Activated CD4-positive, alpha-beta T cell treated with anti-CD3 and anti-CD28 coated beads for 36 hours (primary cell): ENCODE results near the gene GPR87. TPM values are rescaled to one million over a fixed set of nuclear protein-coding genes. Genes with fewer than 3 reads are reported as not detected.

Source experiments
- ATAC-seq: fragments of 200-7000 bp; cut with Tn5 transposase; one replicate; pipeline ENCODE4 v1.10.0; 2021; ENCODE audit warnings: mild to moderate bottlenecking, moderate library complexity
- CTCF ChIA-PET: fragments of 350-600 bp; sonication (Branson Sonifier 250); formaldehyde crosslinking; loops from one replicate; lab custom pipeline; 2021; ENCODE audit warnings: antibody characterized with exemption; lab: Charles Lee
- POLR2A ChIA-PET: fragments of 350-600 bp; sonication (Branson Sonifier 250); formaldehyde crosslinking; loops from one replicate; lab custom pipeline; 2021; ENCODE audit warnings: antibody characterized with exemption, inconsistent platforms; lab: Charles Lee
- DNase-seq: peaks from one replicate; pipeline ENCODE4 v3.0.0-alpha.2; 2020
- H3K27ac Mint-ChIP-seq: one replicate; pipeline ENCODE4 v1.8.0; 2021; ENCODE audit warnings: mixed read lengths
- H3K27me3 Mint-ChIP-seq: one replicate; pipeline ENCODE4 v1.8.0; 2021; ENCODE audit warnings: mixed read lengths
- H3K36me3 Mint-ChIP-seq: one replicate; pipeline ENCODE4 v1.8.0; 2021; ENCODE audit warnings: low read depth, mixed read lengths
- H3K4me1 Mint-ChIP-seq: one replicate; pipeline ENCODE4 v1.8.0; 2021; ENCODE audit warnings: mixed read lengths
- H3K4me3 Mint-ChIP-seq: one replicate; pipeline ENCODE4 v1.8.0; 2021; ENCODE audit warnings: mild to moderate bottlenecking, moderate library complexity, mixed read lengths
- H3K9me3 Mint-ChIP-seq: one replicate; pipeline ENCODE4 v1.8.0; 2021; ENCODE audit warnings: low read depth, mixed read lengths
- intact Hi-C, 2 experiments: fragments of 100-400 bp; cut with DNase I in 1 of 2; cut with micrococcal nuclease in 1 of 2; formaldehyde crosslinking; loops; one replicate each; pipeline versions ENCODE4 v1.14.2 to v1.15.1; 2022 to 2024; cut with DNase I, micrococcal nuclease
- total RNA-seq, 2 experiments: library from RNA; stranded (reverse); gene quantifications; one replicate each; pipeline ENCODE4 v1.2.3, GENCODE V29; 2021

GPR87 gene
- total RNA-seq, 2 experiments from 2014 or later = 2.3 to 2.5 TPM

DNA sequence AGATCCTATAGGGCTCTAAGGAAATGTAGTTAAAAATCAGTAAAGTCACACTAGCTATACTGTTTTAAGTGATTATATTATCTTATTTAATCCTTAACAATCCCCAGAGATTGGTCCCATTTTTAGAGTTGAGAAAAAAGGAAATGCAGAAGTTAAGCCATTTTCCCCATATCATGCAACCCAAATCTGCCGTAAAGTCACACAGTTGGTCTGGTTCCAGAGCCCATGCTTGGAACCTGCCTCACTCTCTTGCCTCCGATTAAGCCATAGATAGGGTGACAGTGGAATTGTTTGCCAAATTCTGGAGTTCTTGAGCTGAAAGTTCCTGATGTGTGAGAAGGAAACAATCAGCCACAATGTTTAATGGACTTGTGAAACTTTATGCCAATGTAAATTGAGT lies 15.1 kb upstream of the GPR87 start:
- ChIA-PET POLR2A (no interaction called here), CTCF (interaction anchor here (1.1 to 1.3 kb wide), 2 partner anchors 9 to 49 kb away, joined by 3 to 4 read pairs; no protein-coding TSS in a partner anchor)
- Mint-ChIP-seq H3K36me3 (no peaks in the 10 kb centered on the region), H3K27ac (no peak overlapping the region), H3K27me3 (peaks cover 8% of the 10 kb centered on the region), H3K9me3 (no peaks in the 10 kb centered on the region), H3K4me3 (no peak overlapping the region), H3K4me1 (peaks cover 9% of the 10 kb centered on the region)
- DNase-seq = no peak
- intact Hi-C loops = no loop called here
- ATAC-seq = no peak

DNA sequence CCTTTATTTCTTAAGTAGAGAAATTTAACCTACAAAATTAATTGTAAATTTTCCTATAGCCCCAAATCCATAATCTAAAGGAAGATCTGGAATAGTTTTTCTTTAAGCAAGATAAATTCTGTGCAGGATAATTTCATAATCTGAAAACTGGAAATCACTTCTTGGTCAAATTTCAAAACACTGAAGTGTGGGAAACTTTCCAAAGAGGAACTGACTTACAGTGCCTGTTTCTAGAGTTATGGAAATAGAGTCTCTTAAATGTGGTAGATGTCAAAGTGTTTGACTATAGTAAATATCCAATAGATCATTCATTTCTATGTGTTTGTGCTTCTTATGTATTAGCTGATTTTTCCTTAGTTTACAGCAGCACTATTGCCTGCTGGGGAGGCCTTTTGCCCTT lies 14.3 kb upstream of the GPR87 start:
- ChIA-PET CTCF (interaction anchor here (1.1 kb wide), 1 partner anchor 48 kb away, joined by 3 read pairs; no protein-coding TSS in a partner anchor), POLR2A (no interaction called here)
- H3K4me3 Mint-ChIP-seq = no peak overlapping the region
- no peaks in the 10 kb centered on the region for H3K36me3 Mint-ChIP-seq
- ATAC-seq = no peak
- H3K4me1 Mint-ChIP-seq = peaks cover 9% of the 10 kb centered on the region
- intact Hi-C loops = no loop called here
- H3K27ac Mint-ChIP-seq = no peak overlapping the region
- peaks cover 11% of the 10 kb centered on the region for H3K27me3 Mint-ChIP-seq
- DNase-seq = no peak
- H3K9me3 Mint-ChIP-seq = no peaks in the 10 kb centered on the region

DNA sequence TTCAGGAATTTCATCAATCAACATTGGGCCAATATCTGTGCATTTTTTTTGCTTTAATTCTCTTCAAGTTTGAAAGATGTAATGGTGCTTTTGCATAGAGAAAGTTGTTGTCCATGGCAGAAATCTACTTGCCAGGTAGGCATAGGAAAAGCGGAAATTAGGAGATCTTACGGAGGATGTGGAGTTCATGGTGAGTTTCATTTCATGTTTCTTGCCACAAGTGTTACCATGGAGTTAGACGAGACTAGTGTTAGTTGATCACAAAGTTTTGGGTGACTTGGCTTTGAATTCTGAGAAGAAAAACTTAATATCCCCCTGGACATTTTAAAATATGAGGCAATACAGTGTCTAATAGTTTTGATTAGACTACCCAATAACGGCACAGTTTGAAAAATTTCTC lies 13.8 kb upstream of the GPR87 start:
- DNase-seq (no peak), ATAC-seq (no peak)
- H3K9me3 Mint-ChIP-seq = no peaks in the 10 kb centered on the region
- CTCF ChIA-PET = no interaction called here
- no peaks in the 10 kb centered on the region for H3K36me3 Mint-ChIP-seq
- H3K4me3 Mint-ChIP-seq = no peak overlapping the region
- peaks cover 9% of the 10 kb centered on the region for H3K4me1 Mint-ChIP-seq
- H3K27me3 Mint-ChIP-seq = peaks cover 11% of the 10 kb centered on the region
- no peak overlapping the region for H3K27ac Mint-ChIP-seq
- intact Hi-C loops = no loop called here
- POLR2A ChIA-PET = no interaction called here

DNA sequence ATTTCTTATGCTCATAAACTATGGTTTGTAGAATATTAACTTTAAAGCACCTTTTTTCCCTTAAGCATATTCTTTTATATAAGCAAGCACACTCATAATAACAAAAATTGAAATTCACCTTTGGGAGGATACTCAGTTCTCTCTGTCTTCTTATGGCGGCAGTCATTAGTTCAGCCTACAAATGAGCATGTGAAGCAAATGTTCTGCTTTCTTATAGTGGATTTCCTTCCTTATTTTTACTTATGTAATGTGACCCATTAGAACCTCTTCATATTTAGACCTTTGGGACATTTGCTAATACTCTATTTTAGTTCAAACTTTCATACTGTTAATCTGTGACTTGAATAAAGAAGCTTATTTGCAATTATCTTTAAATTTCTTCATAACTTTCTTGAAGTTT lies 12.7 kb upstream of the GPR87 start, which contains the start of gene P2RY13:
Gene P2RY13 (minus strand): TSS at position 187 of the 400 bp plus-strand sequence. CDS start 21 bp downstream, at position 166.
- Mint-ChIP-seq H3K9me3 (no peaks in the 10 kb centered on the region), H3K36me3 (no peaks in the 10 kb centered on the region), H3K4me1 (peaks cover 10% of the 10 kb centered on the region), H3K27ac (peak within 1 kb of the TSS; percentile 40), H3K27me3 (peaks cover 11% of the 10 kb centered on the region), H3K4me3 (peak within 1 kb of the TSS; percentile 26)
- ATAC-seq = no peak
- DNase-seq = no peak
- ChIA-PET POLR2A (no interaction called here), CTCF (interaction anchor here (2.0 to 2.1 kb wide), 3 partner anchors 24 to 589 kb away, joined by 5 to 17 read pairs (median 15); no protein-coding TSS in a partner anchor)
- intact Hi-C loops = loop anchor here in 1 of 2 experiments (2.0 to 5.0 kb wide), 2 partner anchors 102 to 161 kb away; no protein-coding TSS in a partner anchor

DNA sequence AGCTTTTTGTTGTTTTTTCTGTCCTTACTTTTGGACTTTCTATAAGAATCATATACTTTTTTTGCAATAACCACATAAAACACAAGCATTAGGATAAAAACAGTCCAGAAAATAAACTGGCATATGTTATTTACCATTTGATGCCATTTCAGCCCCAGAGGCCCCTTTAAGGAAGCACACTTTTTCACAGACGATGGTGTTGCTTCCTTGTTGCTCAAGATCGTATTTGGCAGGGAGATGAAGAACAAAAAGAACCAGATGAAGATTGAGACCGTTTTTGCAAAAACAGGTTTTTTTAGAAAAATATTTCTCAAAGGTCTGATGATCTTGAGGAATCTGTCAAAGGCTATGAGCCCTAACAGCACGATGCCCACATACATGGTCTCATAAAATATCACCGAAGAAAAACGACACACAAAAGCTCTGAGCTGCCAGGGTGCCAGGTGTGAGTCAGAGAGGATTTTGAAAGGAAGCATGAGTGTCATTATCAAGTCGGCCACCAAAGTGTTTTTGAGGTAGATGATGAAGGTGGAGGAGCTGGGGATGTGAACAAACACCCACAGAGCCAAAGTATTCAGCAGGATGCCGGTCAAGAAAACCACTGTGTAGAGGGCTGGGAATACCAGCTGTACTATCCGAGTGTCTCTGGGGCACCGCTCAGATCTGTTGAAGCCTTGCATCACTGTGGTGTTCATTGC lies 11.8 kb upstream of the GPR87 start:
- Mint-ChIP-seq H3K4me3 (peak overlapping the region; percentile 26), H3K9me3 (no peaks in the 10 kb centered on the region), H3K27me3 (peaks cover 13% of the 10 kb centered on the region), H3K27ac (peak overlapping the region; percentile 40), H3K36me3 (no peaks in the 10 kb centered on the region), H3K4me1 (peaks cover 19% of the 10 kb centered on the region)
- POLR2A ChIA-PET = interaction anchor here (1.2 kb wide), 1 partner anchor 28 kb away, joined by 4 read pairs; no protein-coding TSS in a partner anchor
- peak; percentile 91 for ATAC-seq
- intact Hi-C loops = loop anchor here (1.0 to 5.0 kb wide), 4 partner anchors 101 to 160 kb away; no protein-coding TSS in a partner anchor
- CTCF ChIA-PET = interaction anchor here (0.7 to 5.7 kb wide), 25 partner anchors 12 to 590 kb away, joined by 3 to 25 read pairs (median 4); partner anchors contain the start of genes GPR87 and P2RY14
- DNase-seq = peak; percentile 52

DNA sequence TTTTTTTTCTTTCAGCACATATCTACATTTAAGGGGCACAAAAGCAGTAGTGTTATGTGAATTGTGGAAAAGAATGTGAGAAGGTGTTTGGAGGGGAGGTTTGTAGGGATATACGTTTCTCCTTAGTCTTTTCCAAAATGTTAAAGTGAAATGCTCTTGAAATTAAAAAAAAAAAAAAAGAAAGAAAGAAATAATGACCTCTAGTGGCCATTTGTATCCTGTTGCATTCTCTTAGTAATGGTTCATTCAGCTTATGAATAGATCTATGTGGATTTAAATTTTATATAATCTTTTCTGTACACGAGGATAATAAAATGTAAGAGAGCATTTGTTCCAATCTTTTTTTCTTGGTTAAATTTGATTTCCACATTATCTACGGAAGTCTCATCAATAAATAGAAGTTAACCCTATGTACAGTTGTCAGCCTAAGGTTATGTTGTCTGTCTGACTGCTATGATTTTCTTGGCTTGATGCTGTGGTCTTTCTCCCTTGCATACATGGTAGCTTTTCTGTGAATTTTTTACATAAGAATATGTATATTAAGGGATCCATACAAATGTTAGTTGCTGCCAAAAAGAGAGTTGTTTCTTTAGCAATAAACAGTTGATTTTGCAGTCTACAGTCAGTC lies 11.1 kb upstream of the GPR87 start:
- Mint-ChIP-seq H3K9me3 (no peaks in the 10 kb centered on the region), H3K4me1 (peaks cover 25% of the 10 kb centered on the region), H3K27me3 (peaks cover 10% of the 10 kb centered on the region), H3K4me3 (no peak overlapping the region), H3K36me3 (no peaks in the 10 kb centered on the region), H3K27ac (no peak overlapping the region)
- ChIA-PET CTCF (interaction anchor here (0.7 to 5.7 kb wide), 26 partner anchors 11 to 1071 kb away, joined by 3 to 25 read pairs (median 4); partner anchors contain the start of genes GPR87 and P2RY14), POLR2A (interaction anchor here (0.6 to 1.2 kb wide), 2 partner anchors 11 to 27 kb away, joined by 3 to 4 read pairs; partner anchors contain the start of gene GPR87)
- ATAC-seq (peak; percentile 17), DNase-seq (no peak)
- intact Hi-C loops = loop anchor here (1.0 to 5.0 kb wide), 5 partner anchors 37 to 159 kb away; no protein-coding TSS in a partner anchor

DNA sequence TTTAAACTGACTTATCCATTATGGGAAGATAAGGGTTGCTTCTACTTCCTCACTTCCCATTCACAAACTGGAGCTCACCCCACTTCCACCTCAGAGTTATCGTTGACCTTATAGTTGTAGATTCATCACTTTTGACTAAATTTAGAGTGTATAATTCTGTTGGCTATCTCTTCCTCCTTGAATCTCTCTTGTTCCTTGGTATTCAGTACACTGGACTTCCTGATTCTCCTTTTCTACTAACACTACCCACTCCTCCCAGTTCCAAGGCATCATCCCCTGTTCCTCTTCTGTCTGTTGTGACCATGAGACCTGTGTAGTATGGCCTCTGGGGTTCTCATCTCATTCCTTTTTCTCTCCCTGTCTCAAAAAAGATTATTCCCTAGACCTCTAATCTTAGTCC lies 5.9 kb upstream of the GPR87 start:
- no peaks in the 10 kb centered on the region for H3K9me3 Mint-ChIP-seq
- ChIA-PET CTCF (interaction anchor here (2.2 kb wide), 1 partner anchor 95 kb away, joined by 6 read pairs; no protein-coding TSS in a partner anchor), POLR2A (interaction anchor here (0.6 kb wide), 1 partner anchor 579 kb away, joined by 3 read pairs; no protein-coding TSS in a partner anchor)
- peaks cover 53% of the 10 kb centered on the region for H3K4me1 Mint-ChIP-seq
- no peak for DNase-seq
- H3K27me3 Mint-ChIP-seq = peaks cover 5% of the 10 kb centered on the region
- no peak for ATAC-seq
- no peak overlapping the region for H3K27ac Mint-ChIP-seq
- no peaks in the 10 kb centered on the region for H3K36me3 Mint-ChIP-seq
- no peak overlapping the region for H3K4me3 Mint-ChIP-seq
- intact Hi-C loops = no loop called here

DNA sequence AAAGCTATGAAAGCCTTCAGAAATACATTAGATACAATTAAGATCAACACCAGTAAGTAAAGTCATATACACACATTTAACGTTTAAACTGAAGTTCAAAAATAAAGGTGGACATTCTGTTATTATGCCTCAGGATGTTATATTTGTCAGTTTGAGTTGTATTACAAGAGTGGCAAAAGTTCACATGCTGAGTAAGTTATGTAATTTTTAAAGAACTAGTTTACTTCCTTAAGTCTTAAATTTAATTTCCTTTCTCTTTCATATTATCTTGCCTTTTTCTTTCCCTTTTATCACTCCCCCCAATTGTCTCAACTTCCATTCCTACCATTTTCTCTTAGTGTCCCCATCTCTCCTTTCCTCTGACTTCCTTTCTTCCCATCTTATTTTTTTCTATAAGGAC lies 4.9 kb upstream of the GPR87 start:
- intact Hi-C loops = loop anchor here in 1 of 2 experiments (2.0 kb wide), 1 partner anchor 17 kb away; no protein-coding TSS in a partner anchor
- Mint-ChIP-seq H3K4me1 (peaks cover 55% of the 10 kb centered on the region), H3K27me3 (peaks cover 5% of the 10 kb centered on the region), H3K36me3 (no peaks in the 10 kb centered on the region), H3K4me3 (no peak overlapping the region), H3K27ac (no peak overlapping the region), H3K9me3 (no peaks in the 10 kb centered on the region)
- DNase-seq = no peak
- no peak for ATAC-seq
- ChIA-PET CTCF (interaction anchor here (0.6 to 2.2 kb wide), 2 partner anchors 40 to 94 kb away, joined by 3 to 6 read pairs; no protein-coding TSS in a partner anchor), POLR2A (interaction anchor here (0.8 kb wide), 1 partner anchor 118 kb away, joined by 3 read pairs; the partner anchor contains the start of gene GPR171)

DNA sequence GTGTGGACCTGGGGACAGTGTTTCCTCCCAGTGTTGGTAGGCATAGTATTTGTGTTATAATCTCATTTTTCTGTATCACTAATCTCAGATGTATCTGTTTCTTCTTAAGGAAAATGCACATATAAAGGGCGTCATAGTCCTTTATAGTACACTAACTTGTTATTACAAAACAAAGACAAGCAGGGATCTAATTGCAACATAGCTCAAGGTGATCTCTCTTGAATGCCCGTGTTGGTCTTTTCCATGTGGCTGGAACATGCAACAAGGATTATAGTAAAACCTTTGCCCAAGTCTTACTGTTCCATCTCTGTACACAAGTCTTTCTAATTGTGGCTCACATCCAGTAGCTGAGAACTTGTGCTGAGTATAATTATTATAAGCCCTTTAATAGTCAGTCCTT lies 3.5 kb upstream of the GPR87 start:
- H3K9me3 Mint-ChIP-seq = no peaks in the 10 kb centered on the region
- H3K4me1 Mint-ChIP-seq = peaks cover 67% of the 10 kb centered on the region
- DNase-seq = no peak
- H3K27ac Mint-ChIP-seq = no peak overlapping the region
- ChIA-PET POLR2A (no interaction called here), CTCF (interaction anchor here (1.1 kb wide), 1 partner anchor 15 kb away, joined by 5 read pairs; no protein-coding TSS in a partner anchor)
- no peak for ATAC-seq
- intact Hi-C loops = loop anchor here in 1 of 2 experiments (2.0 kb wide), 1 partner anchor 15 kb away; no protein-coding TSS in a partner anchor
- peaks cover 2% of the 10 kb centered on the region for H3K27me3 Mint-ChIP-seq
- no peaks in the 10 kb centered on the region for H3K36me3 Mint-ChIP-seq
- H3K4me3 Mint-ChIP-seq = no peak overlapping the region

DNA sequence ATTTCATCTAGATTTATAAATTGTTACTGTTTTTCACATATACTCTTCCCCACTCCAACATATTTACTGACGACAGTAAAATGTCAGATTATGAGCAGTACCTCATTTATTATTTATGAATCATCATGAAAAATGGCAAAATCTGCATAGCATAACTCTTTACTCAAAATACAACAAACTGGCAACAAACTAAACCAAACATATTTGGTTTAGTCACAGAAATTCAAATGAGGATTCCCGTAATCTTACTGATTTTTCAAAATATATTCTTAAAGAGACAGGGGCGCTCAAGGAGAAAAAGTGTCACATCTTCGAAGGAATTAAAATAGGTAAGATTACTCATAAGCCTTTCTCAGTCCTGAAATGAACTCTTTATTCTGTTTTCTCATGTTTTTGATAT lies 3.0 kb upstream of the GPR87 start:
- H3K27me3 Mint-ChIP-seq = peaks cover 4% of the 10 kb centered on the region
- POLR2A ChIA-PET = no interaction called here
- H3K9me3 Mint-ChIP-seq = no peaks in the 10 kb centered on the region
- peak overlapping the region; percentile 28 for H3K27ac Mint-ChIP-seq
- ATAC-seq (peak; percentile 30), DNase-seq (no peak)
- intact Hi-C loops = loop anchor here in 1 of 2 experiments (2.0 to 5.0 kb wide), 4 partner anchors 15 to 938 kb away; partner anchors contain the start of gene TSC22D2
- H3K4me1 Mint-ChIP-seq = peaks cover 70% of the 10 kb centered on the region
- CTCF ChIA-PET = no interaction called here
- H3K36me3 Mint-ChIP-seq = no peaks in the 10 kb centered on the region
- no peak overlapping the region for H3K4me3 Mint-ChIP-seq

DNA sequence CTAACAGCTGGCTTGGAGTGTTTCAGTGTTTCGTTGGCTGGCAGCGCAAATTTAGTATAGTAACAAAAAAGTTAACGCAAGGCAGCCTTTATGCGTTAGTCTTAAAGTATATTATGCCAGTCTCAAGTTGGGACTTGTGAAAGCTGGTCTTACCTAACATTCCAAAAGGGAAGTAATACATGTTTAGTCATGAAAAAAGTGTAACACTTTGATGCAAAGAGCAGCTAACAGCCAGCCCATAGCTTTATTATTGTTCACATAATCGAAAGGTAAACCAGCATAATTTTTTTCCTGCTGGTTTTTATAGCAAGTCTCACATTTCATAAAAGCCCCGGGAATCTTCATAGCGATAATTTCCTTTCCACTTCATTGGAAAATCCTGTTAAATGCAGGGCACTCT lies 2.4 kb upstream of the GPR87 start:
- Mint-ChIP-seq H3K9me3 (no peaks in the 10 kb centered on the region), H3K36me3 (no peaks in the 10 kb centered on the region), H3K27ac (no peak overlapping the region), H3K27me3 (peaks cover 2% of the 10 kb centered on the region), H3K4me3 (no peak overlapping the region), H3K4me1 (peaks cover 65% of the 10 kb centered on the region)
- ChIA-PET CTCF (interaction anchor here (0.6 kb wide), 1 partner anchor 14 kb away, joined by 3 read pairs; no protein-coding TSS in a partner anchor), POLR2A (no interaction called here)
- intact Hi-C loops = loop anchor here in 1 of 2 experiments (5.0 kb wide), 3 partner anchors 808 to 938 kb away; partner anchors contain the start of gene TSC22D2
- DNase-seq (no peak), ATAC-seq (no peak)
